Fibroblast of skin of back (primary cell): ENCODE measurements around the gene INVS. TPM values are rescaled to one million over a fixed set of nuclear protein-coding genes. Genes with fewer than 3 reads are reported as not detected.
A peak's percentile ranks its signal among the peaks of the same experiment; 100 is the strongest.
"Not testable (repeated sequence)": the region's sequence is repeated elsewhere in the genome, so short reads cannot be mapped to it uniquely, and the experiment has no call there.

ENCODE experiments used
- DNase-seq: peaks from one replicate; pipeline ENCODE4 v3.0.0-alpha.2; 2013
- polyA plus RNA-seq, 2 experiments: library from polyadenylated mRNA; unstranded; fragments of 120-200 nt; gene quantifications; one replicate each; pipeline ENCODE4 v1.2.1, GENCODE V29; 2013; ENCODE audit not compliant: insufficient read length in 2 of 2

The INVS gene
- 9.9 TPM for polyA plus RNA-seq (2013, experiment 1 of 2; ENCODE audit: insufficient read length)
- 8.7 TPM for polyA plus RNA-seq (2013, experiment 2 of 2; ENCODE audit: insufficient read length)

DNA sequence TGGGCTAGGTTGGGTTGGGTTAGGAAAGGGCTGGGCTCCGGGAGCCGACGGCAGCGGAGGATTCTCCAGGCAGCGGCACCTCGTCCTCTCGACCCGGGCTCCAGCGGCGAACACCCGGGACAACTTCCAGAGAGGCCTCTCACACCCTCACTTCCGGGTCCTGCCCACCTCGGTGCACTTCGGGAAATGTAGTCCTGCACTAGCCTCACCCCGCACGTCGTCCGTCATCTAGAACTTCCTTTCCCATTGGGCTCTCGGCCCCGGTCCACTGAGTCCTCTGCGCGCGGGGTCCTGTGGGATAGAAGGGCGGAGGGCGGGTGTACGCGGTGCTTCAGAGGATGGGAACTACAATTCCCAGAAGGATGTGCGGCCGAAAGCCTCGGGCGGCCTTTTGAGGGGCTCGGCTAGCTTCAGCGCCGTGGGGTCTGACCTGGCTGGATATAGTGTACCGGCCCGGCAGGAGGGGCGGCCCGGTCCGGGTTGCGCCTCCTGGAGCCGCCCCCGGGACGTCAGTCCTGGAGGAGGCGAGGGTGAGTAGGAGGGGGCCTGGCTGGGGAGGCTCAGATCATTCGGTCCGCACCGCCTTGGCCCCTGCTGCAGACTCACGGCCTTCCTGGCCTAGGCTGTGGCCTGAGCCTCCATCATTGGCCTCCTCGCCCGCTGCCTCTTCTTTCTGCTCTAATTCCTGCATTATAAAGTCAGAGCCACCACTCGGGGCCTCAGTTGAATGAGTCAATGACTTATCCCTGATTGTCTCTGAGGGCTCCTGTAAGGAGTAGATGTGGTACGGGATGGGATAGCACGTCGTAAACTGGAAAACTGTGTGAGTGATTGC lies at the start of gene INVS, which contains the start of gene ERP44:
INVS (plus strand) TSS at position 357 of the 835 bp plus-strand sequence. CDS start 5,279 bp downstream, outside the sequence.
ERP44 (minus strand) TSS at position 114 of the 835 bp plus-strand sequence. CDS start 160 bp downstream, outside the sequence.
- DNase-seq = peak; percentile 100

- no peak for DNase-seq
These were observed 49.5 kb upstream of the INVS start for GRCh38 chr9:100049551-100049950.

DNA sequence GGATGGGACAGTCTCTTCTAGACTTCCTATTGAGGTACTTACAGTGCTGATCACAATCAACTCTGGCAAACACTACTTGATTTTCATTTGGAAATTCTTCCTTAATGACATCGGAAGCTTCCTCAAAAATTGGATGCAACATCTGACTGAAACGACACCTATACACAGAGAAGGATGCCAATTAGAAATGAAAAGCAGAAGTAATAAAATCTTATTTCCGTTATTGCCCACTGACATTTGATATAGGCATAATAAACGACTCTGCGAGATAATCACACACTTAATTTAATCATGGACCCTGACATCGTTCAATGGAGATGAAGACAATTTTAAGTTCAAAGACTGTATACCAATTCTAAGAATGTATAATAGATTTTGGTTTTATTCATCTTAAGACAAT lies 46.7 kb upstream of the INVS start:
- no peak for DNase-seq

DNA sequence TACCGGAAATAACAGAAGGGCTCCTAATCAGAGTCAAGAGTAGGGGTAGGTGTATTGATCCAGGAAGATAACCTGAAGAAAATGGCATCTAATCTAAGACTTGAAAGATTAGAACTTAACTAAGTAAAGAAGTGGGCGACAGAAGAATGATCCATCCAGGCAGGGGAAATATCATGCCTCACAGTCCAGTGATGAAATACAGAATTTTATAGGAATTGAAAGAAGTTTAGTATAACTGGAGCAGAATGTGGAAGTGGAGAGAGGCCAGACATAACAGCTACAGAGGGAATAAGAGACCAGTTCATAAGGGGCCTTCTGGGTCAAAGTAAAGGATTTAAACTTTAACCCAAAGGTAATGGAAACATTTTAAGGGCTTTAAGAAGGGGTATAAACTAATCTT lies 42.5 kb upstream of the INVS start:
- DNase-seq = no peak

DNA sequence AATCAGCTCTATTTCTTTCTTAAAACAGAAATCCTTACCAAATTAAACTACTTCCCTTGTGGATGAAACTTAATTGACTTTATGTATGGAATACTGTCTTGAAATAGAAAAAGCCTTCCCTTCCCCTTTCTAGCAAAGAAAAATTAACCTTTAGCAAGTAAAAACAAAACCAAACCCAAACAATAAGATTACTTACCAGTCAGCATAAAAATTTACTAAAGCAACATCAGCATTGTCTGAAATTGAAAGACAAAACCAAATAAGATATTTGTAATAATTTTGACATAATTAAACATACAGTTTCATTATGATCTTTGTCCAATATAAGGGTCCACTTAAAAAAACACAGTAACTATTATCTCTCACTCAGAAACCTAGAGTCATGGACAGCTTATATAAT lies 41.4 kb upstream of the INVS start:
- no peak for DNase-seq

DNA sequence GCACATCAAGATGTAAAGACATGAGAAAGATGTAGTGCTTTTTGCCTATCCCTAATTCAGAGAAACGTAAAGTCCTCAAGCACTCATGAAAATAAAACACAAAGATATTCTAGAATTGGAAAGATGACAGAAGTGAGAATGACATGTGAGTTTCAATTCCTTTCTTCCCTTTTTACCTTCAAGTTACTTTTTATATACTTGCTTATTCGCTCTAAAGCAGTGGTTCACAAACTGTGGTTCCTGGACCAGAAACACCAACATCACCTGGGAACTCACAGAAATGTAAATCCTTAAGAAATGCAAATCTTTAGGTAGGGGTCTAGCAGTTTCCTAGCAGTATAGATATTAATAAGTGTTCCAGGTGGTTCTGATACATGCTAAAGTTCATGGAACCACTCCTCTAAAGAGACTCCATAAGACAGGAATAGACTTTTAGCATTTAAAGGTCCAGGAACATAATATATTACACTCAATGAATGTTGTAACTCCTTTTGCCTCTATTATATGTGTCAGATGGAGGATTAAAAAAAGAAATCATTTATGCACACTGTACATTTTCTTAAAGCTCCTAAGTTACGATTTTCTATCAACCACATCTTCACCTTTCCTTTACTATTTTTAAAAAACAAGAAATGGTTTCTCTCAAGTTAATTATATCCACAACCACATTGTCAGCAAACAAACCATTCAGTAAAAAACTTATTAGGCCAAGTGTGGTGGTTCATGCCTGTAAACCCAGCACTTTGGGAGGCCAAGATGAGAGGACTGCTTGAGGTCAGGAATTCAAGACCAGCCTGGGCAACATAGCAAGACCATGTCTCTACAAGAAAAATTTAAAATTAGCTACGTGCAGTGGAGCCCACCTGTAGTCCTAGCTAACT lies 40.1 kb upstream of the INVS start:
- no peak for DNase-seq

DNA sequence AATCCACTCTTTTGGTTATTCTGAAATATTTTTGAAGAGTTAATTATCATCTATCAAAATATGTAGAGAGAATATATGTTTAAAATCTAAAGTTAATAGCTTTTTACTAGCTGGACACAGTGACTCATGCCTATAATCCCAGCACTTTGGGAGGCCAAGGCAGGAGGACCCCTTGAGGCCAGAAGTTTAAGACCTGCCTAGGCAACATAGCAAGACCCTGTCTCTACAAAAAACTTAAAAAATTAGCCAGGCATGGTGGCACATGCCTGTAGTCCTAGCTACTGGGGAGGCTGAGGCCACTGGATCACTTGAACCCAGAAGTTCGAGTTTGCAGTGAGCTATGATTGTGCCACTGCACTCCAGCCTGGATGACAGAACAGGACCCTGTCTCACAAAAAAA lies 36.4 kb upstream of the INVS start:
- not testable (repeated sequence) for DNase-seq

DNA sequence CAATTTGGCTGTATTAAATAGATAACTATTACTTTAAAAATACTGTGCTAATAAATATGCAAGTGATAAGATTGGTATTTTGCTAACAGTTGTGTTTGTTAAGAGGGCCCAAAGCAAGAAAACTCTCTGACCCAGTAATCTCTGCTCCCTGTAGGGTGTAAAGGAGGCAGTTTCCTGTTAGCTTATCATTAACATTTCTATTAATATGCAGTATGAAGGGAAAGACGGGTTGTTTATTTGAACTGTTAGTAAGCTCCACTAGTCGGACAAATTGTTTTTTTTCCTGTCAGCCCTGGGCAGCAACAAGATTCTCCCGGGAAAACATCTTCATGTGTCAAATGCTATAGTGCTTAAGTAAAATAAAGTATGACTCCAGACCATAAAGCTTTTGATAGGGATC lies 35.9 kb upstream of the INVS start:
- DNase-seq = no peak

DNA sequence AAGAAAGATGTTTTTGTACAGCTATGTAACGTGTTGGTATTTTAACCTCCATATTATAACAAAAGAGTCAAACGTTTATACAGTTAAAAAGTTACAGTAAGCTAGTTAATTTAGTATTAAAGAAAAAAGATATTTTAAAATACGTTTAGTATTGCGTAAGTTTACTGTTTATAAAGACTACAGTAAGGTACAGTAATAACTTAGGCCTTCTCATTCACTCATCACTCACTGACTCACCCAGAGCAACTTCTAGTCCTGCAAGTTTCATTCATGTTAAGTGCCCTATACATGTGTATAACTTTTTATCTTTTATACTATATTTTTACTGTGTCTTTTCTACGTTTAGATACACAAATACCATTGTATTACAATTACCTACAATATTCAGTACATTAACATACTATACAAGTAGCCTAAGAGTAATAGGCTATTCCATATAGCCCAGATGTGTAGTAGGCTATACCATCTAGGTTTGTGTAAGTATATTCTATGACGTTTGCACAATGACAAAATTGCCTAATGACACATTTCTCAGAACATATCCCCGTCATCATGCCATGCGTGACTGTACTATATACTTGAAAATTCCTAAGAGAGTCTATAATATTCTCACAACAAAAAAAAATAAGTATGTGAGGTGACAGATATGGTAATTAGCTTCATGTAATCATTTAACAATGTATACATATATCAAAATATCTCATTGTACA lies 34.0 kb upstream of the INVS start:
- peak; percentile 81 for DNase-seq

- DNase-seq = peak; percentile 20
These were observed 32.5 kb upstream of the INVS start for GRCh38 chr9:100066539-100066938.

DNA sequence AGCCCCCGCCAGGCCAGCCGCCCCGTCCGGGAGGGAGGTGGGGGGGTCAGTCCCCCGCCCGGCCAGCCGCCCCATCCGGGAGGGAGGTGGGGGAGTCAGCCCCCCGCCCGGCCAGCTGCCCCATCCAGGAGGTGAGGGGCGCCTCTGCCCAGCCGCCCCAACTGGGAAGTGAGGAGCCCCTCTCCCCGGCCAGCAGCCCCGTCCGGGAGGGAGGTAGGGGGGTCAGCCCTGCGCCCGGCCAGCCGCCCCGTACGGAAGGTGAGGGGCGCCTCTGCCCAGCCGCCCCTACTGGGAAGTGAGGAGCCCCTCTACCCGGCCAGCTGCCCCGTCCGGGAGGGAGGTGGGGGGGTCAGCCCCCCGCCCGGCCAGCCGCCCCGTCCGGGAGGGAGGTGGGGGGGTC lies 31.1 kb upstream of the INVS start:
- not testable (repeated sequence) for DNase-seq

- not testable (repeated sequence) for DNase-seq
These were observed 30.0 kb upstream of the INVS start for GRCh38 chr9:100069068-100069467.

DNA sequence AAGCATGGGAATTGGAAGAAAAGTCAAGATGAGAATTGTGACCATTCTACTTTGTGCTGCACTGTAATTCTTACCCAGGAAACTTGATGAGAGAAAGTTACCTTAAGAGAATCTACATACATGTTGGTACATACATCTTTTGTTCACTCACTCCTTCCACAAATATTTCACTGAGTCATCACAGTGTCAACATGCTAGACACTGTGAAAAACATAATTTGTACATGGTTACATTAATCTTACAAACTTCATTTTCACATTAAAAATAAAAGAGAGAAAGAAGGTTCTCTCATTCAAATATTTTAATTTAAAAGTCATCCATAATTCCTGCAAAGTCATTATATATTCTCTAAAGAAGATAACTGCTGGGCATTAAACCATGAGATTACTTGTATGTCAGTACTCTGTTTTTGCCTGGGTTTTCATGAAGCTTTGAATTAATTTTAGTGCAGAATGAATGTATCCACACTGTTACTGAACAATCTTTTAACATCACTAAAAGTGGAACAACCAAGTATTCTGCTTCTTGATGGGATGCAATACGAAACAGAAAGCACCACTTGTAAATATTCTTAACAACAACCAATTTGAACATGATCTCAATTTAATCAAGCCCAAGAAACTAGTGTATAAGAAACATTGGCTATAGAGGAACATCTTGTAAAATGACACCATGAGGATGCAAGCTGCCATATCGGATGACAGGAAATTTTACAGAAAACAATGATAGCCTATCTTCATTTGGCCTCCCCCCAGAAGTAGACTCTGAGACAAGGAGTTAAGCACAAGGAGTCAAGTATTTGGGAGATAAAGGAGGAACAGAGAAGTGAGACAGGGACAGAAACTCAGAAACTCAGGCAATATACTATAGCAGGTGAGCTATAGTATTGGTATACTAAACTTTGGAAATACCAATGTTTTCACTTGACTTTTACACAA lies 28.7 kb upstream of the INVS start:
- no peak for DNase-seq

DNA sequence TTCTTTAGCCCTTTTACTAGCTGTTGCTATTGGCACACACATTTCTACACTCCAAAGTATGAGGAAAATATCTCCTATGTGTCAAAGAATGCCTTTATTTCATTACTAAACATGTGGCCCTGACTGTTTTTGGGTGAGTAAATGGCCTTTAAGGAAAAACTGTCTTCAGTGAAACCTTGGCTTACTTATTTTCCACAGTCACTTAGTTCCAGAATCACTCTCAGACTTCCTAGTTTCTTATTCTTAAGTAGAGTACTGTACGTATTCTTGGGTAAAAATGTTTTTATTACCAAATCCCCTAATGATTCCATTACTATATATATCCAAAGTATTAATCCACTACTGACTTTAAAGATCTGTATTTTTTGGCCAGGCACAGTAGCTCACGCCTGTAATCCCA lies 27.8 kb upstream of the INVS start:
- DNase-seq = no peak

GRCh38 chr9:100072805-100073204 lies 26.2 kb upstream of the INVS start:
- DNase-seq = no peak

DNA sequence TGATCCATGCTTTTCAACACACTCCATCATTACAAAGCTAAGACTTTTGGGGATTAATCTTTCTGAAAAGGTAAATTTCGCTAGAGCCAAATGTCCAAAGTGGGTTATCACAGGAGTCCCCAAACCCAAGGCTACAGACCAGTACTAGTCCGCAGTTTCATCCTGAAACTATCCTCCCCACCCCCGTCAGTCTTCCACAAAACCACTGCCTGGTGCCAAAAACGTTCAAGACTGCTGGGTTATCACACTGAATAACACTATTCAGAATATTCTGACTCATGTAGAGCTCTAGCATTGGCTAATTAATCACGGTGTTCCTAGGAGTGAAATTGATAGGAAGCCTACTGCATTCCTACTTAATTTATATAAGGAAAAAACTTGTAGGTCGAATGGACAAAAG lies 24.9 kb upstream of the INVS start:
- no peak for DNase-seq

GRCh38 chr9:100074989-100075388 lies 24.1 kb upstream of the INVS start:
- DNase-seq = no peak

DNA sequence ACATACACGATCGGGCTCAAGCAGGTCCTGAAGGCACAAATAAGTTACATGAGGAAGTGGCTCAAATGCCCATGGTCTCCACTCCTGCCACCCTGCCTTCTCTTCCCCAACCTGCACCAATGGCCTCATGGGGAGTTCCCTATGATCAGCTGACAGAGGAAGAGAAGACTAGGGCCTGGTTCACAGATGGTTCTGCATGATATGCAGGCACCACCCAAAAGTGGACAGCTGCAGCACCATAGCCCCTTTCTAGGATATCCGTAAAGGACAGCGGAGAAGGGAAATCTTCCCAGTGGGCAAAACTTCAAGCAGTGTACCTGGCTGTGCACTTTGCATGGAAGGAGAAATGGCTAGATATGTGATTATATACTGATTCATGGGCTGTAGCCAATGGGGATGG lies 22.8 kb upstream of the INVS start:
- not testable (repeated sequence) for DNase-seq

DNA sequence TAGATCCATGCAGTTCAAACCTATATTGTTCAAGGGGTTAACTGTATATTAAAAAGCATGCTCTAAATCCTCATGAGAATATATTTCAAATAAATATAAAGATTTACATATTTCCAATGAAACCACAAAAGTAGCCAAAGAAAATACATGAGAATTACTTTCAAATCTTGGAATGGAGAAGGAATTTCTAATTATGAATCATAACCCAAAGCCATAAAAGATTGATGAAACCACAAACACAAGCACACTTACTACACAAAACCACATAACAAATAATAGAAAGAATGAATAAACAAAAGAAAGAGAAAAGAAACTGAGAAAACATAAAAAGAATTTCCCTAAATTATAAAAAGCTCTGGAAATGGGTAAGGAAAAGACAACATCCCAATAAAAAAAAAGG lies 16.3 kb upstream of the INVS start:
- DNase-seq = peak; percentile 81

DNA sequence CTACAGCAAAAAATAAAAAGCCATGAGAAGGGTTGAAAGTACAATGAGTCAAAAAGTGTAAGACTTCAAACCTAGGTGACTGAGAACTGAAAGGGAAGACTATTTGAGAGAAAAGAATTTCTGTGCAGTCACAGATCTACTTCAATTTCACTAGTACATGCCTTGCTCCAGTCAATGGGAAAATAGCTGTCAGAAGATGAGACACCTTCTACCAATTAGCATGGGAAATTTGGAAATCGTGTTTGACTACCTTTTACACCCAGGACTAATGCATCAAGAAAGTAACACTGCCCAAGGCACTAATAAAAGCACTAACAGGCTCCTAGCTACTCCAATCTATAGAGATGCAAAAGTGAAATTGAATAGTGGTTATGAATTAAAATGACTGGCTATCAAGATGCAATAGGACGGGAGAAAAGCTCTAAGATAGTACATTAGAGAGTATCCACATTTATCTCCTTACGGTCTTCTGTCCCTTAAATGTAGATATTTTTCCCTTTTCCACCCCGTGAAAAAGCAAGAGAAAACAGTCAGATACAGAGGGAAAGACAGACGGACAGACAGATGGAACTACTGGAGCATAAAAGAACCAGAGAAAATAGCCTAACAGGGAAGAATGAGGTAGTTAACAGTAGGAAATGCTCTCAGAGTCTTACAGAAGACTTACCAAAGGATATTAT lies 15.5 kb upstream of the INVS start:
- DNase-seq = no peak

DNA sequence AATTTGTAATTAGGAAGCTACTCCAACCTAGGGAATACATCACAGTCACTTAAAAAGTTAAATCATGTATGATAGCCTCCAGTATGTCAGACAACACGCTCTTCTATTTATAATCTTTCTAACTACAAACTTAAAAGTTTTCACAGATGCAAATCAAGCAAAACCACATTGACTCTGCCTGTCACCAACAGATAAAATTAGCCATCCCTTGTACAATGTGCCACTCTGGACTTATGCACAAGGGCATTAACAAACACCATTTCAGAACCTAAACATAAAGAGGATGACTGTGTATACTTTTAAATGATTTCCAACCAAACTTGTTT lies 15.0 kb upstream of the INVS start:
- no peak for DNase-seq
